ENCODE data around the gene DUSP3.

DNA sequence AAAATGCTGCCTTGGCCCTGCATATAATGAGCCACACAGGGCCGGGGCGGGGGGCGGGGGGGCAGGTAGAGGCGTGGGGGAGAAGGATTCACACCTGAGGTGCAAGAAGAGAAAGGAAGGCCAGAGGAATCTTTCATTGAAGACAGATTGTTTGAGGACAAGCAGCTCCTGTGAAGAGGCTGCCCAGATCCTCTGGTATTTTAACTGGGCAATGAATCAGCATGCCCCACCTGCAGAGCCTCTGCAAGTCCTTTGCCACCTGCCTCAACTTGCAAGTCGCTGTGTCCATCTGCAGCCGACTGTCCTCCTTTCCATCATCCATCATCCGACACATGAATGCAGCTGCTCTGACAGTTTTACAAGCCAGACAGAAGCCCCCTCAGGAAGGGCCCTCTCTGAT lies 18.9 kb downstream of the DUSP3 start:
- TF ChIP-seq POLR2A (IDR thresholded peaks at IDR 0.05; ENCODE audit: low read length) (no peak), GATA1 (IDR thresholded peaks at IDR 0.05; ENCODE audit: low read depth, low read length) (no peak)

Measured in erythroblast (primary cell).